Pancreas (tissue), 10 donors: ENCODE measurements around the gene CFAP58. TPM values are rescaled to one million over a fixed set of nuclear protein-coding genes. Genes with fewer than 3 reads are reported as not detected.
"Not testable (repeated sequence)": the region's sequence is repeated elsewhere in the genome, so short reads cannot be mapped to it uniquely, and the experiment has no call there.

Source experiments
- ATAC-seq, 4 donors: fragments of 200-7000 bp; cut with Tn5 transposase; one replicate each; pipeline versions ENCODE4 v1.8.0 to v1.9.1; 2020; ENCODE audit warnings: mild to moderate bottlenecking in 4 of 4, moderate library complexity in 4 of 4
- DNase-seq, 6 donors: peaks; one replicate each; pipeline ENCODE4 v3.0.0-alpha.2; 2020
- FAIRE-seq: peaks from 2 replicates; lab custom pipeline; 2012; peaks lifted over from hg19 to GRCh38; lab: Jason Lieb, UNC
- H3K27ac ChIP-seq, 4 donors: fragments of 200-600 bp; sonication (generic); 1 replicate in 3 of 4; 2 replicates in 1 of 4; pipeline versions ENCODE4 v1.5.0 to v1.8.0; 2020
- H3K27me3 ChIP-seq, 4 donors: fragments of 200-600 bp; one replicate each; pipeline ENCODE4 v1.8.0; 2021
- H3K36me3 ChIP-seq, 3 donors: fragments of 200-600 bp; sonication (generic) in 1 of 3; one replicate each; pipeline versions ENCODE4 v1.5.0 to v1.8.0; 2020 to 2021
- H3K4me1 ChIP-seq, 3 donors: fragments of 200-600 bp; one replicate each; pipeline ENCODE4 v1.8.0; 2021
- H3K4me3 ChIP-seq, 4 donors: fragments of 200-600 bp; sonication (generic) in 2 of 4; one replicate each; pipeline versions ENCODE4 v1.5.0 to v1.8.0; 2020 to 2021
- H3K9me3 ChIP-seq, 4 donors: fragments of 200-600 bp; one replicate each; pipeline ENCODE4 v1.8.0; 2021
- WGBS, 2 donors: extraction: QIAGEN DNeasy Blood & Tissue Kit; methylation state at CpG; one replicate each; pipeline ENCODE4 v1.1.7; 2013; 5-methylcytosine and 5-hydroxymethylcytosine counted together
- intact Hi-C, 3 donors: fragments of 100-400 bp; cut with DNase I; formaldehyde crosslinking; loops; one replicate each; pipeline versions ENCODE4 v1.11.1 to v1.14.2; 2022
- polyA plus RNA-seq, 2 donors: library from polyadenylated mRNA; stranded (reverse); fragments of 200-250 nt; gene quantifications; one replicate each; pipeline ENCODE4 v1.2.3, GENCODE V29; 2013
- total RNA-seq, 6 donors: library from RNA; stranded (reverse); fragmentation: NEBNext Ultra II Directional in 4 of 6; extraction: Animal tissue kit (Norgen Biotek cat#: 25700) in 4 of 6; gene quantifications; one replicate each; pipeline versions ENCODE4 v1.2.1 to v1.2.4, GENCODE V29; 2021 to 2023
- TF ChIP-seq, protein P1 (sequence below), 4 donors: fragments of 200-600 bp; sonication (generic) in 3 of 4; IDR thresholded peaks; one replicate each; pipeline versions ENCODE4 v1.5.0 to v1.8.0; 2021; ENCODE audit warnings: antibody characterized with exemption in 4 of 4
- donor health status: healthy with polysubstance abuse.
- donor health status: DM: no; HTN: no; CAD: no; lungs with moderate emphysema.
- donor health status: DM: no; HTN: no; CAD: no.
- donor health status: control.
- donor health status: control.
- donor health status: Bipolar disorder and iron deficiency.
- donor health status: DM: yes; HTN: yes; CAD: no.
- donor health status: DM: no; HTN: no; CAD: no.
- donor health status: DM: no; HTN: no; CAD: no.
- donor health status: DM: yes; HTN: yes; CAD: no.

The CFAP58 gene
- total and polyA plus RNA-seq, 8 donors = 0.09 to 0.53 (median 0.28) TPM; not detected in 1

DNA sequence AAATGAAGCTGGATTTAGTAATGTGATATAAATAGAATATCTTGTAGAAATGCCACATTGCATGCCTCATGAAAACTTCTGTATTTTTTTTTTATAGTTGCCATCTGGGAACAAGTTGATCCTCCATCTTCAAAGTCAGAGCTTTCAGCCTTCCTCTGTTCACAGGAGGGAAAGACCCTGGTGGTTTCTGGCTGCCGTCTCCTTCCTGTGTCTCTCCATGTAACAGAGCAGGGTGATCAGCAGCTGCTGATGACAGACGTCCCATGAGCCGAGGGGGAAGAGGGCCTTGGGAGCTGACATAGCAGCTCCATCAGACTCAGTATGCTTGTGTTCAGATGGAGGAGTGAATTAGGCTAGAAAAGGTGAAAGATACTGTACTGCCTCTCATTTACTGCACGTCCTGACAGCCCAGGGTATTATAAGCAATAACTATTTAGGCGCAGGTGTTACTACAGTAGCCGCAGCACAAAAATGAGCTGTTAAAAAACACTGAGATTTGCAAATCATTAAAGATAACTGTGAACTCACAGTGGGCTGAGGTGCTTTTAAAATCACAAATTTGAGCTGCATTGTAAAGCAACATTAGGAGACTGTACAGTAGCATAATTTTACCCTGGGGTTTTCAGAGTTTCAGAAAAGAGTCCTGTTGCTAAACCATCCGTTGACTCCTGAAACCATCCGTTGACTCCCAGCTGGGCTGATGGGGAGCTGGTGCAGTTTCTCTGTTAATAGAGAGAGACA lies 103.3 kb downstream of the CFAP58 start:
- FAIRE-seq = no peak
- no peaks in the 10 kb centered on the region for H3K27me3 ChIP-seq
- no peaks in the 10 kb centered on the region for H3K36me3 ChIP-seq
- H3K4me3 ChIP-seq = no peak overlapping the region
- H3K27ac ChIP-seq = no peak overlapping the region
- WGBS, 2 donors = 32 to 36% methylated on average over 8 of the region's 8 CpGs
- intact Hi-C loops = no loop called here
- no peak for DNase-seq
- H3K4me1 ChIP-seq = no peaks in the 10 kb centered on the region
- TF ChIP-seq, protein P1, sequence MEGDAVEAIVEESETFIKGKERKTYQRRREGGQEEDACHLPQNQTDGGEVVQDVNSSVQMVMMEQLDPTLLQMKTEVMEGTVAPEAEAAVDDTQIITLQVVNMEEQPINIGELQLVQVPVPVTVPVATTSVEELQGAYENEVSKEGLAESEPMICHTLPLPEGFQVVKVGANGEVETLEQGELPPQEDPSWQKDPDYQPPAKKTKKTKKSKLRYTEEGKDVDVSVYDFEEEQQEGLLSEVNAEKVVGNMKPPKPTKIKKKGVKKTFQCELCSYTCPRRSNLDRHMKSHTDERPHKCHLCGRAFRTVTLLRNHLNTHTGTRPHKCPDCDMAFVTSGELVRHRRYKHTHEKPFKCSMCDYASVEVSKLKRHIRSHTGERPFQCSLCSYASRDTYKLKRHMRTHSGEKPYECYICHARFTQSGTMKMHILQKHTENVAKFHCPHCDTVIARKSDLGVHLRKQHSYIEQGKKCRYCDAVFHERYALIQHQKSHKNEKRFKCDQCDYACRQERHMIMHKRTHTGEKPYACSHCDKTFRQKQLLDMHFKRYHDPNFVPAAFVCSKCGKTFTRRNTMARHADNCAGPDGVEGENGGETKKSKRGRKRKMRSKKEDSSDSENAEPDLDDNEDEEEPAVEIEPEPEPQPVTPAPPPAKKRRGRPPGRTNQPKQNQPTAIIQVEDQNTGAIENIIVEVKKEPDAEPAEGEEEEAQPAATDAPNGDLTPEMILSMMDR (IDR thresholded peaks at IDR 0.05) = no peak
- no peaks in the 10 kb centered on the region for H3K9me3 ChIP-seq
- ATAC-seq = no peak

DNA sequence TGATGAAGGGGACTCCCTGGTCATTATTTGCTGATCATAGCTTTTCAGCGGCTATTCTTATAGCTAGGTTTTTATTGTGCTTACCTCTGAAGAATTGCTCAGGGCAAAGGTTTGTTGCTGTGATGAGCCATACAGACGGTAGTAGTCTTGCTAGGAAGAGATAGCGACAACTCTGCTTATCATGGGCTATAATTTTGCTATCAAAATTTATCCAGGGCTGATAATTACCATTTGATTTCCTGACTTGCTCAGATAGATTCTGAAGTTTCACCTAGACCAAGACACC lies 103.9 kb downstream of the CFAP58 start:
- DNase-seq (no peak), ATAC-seq (no peak), FAIRE-seq (no peak)
- Histone ChIP-seq H3K9me3 (no peaks in the 10 kb centered on the region), H3K4me1 (no peaks in the 10 kb centered on the region), H3K27me3 (no peaks in the 10 kb centered on the region), H3K27ac (no peak overlapping the region), H3K4me3 (no peak overlapping the region), H3K36me3 (no peaks in the 10 kb centered on the region)
- 72 to 84% methylated on average over 3 of the region's 3 CpGs for WGBS, 2 donors
- TF ChIP-seq, protein P1 (IDR thresholded peaks at IDR 0.05) = no peak
- intact Hi-C loops = no loop called here

DNA sequence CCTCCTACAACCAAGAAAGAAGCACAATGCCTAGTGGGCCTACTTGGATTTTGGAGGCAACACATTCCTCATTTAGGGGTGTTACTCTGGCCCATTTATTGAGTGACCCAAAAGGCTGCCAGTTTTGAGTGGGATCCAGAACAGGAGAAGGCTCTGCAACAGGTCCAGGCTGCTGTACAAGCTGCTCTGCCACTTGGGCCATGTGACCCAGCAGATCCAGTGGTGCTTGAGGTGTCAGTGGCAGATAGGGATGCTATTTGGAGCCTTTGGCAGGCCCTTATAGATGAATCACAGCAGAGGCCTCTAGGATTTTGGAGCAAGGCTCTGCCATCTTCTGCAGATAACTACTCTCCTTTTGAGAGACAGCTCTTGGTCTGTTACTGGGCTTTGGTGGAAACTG lies 111.9 kb downstream of the CFAP58 start:
- H3K9me3 ChIP-seq, H3K27me3 ChIP-seq, H3K27ac ChIP-seq, H3K36me3 ChIP-seq, intact Hi-C loops, ATAC-seq, H3K4me3 ChIP-seq, FAIRE-seq, H3K4me1 ChIP-seq, DNase-seq: not testable (repeated sequence)

DNA sequence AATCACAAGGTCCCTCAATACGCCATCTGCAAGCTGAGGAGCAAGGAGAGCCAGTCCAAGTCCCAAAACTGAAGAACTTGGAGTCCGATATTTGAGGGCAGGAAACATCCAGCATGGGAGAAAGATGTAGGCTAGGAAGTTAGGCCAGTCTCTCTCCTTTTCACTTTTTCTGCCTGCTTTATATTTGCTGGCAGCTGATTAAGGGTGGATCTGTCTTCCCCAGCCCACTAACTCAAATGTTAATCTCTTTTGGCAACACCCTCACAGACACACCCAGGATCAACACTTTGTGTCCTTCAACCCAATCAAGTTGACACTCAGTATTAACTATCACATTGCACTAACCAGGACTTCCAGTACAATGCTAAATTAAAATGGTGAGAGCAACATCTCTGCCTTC lies 115.2 kb downstream of the CFAP58 start:
- H3K4me3 ChIP-seq, intact Hi-C loops, H3K27ac ChIP-seq, H3K9me3 ChIP-seq, DNase-seq, ATAC-seq, H3K36me3 ChIP-seq, H3K27me3 ChIP-seq, FAIRE-seq, H3K4me1 ChIP-seq: not testable (repeated sequence)
- WGBS, 2 donors = 88 to 100% methylated on average over 2 of the region's 2 CpGs

DNA sequence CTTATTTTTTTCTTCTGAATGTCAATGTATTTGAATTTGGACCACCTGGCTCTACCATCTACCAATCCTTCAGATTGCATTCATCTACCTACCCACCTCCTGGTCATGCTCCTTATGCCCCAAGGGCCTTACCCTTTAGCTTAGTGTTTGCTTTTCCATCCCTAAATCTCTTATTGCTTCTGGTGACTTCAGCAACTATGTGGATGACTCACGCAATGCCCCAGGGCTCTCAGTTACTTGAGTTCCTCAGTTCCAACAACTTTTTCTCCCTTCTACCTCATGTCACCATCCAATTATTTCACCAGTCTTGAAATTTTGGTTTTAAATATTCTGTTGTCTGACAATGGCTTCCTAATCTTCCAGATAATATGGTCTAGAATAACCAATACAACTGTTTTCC lies 118.9 kb downstream of the CFAP58 start:
- FAIRE-seq = no peak
- TF ChIP-seq, protein P1 (IDR thresholded peaks at IDR 0.05) = no peak
- intact Hi-C loops = no loop called here
- no peak for DNase-seq
- Histone ChIP-seq H3K27me3 (no peaks in the 10 kb centered on the region), H3K36me3 (no peaks in the 10 kb centered on the region), H3K4me3 (no peak overlapping the region), H3K27ac (no peak overlapping the region), H3K9me3 (no peaks in the 10 kb centered on the region), H3K4me1 (no peaks in the 10 kb centered on the region)
- no peak for ATAC-seq
- WGBS, 2 donors = 92 to 93% methylated on average over 1 of the region's 1 CpG

DNA sequence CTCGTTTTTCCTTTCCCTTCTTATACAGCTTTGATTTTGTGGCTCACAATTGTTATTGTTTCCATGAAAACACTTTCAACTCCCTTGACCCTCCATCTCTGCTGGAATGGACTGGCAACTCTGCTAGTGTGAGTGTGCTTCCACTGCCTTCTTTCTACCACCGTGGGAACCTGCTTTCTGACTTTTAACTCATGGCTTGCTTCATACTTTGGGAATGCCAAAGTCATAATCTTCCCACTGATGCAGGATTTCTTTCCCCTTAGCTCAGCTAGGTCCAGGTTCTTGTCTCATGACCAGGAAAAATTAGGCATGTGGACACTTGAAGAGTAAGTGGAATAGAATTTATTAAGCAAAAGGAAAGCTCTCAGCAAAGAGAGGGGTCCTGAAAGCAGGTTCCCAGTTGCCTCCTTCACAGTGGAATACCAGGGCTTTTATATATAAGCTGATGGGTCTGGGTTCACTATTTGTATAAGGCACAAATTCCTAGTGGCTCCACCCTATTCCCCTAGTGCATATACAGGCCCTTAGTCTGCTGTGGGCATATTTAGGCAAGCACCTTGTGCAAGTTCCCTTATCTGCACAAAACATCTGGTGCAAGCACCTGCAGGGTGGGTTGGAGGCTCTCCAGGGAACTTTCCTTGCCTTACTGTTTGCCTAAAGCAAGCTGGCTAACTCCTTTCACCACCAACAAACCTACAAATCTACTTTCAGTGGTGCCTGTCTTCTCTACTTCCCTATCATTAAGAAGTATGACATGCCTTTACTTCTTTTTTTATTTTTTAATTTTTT lies 119.5 kb downstream of the CFAP58 start:
- FAIRE-seq (no peak), ATAC-seq (no peak), DNase-seq (no peak)
- H3K9me3 ChIP-seq = no peaks in the 10 kb centered on the region
- H3K27ac ChIP-seq = no peak overlapping the region
- H3K4me3 ChIP-seq = no peak overlapping the region
- WGBS, 2 donors = 29 to 46% methylated on average over 2 of the region's 2 CpGs
- intact Hi-C loops = no loop called here
- H3K4me1 ChIP-seq = no peaks in the 10 kb centered on the region
- no peaks in the 10 kb centered on the region for H3K36me3 ChIP-seq
- H3K27me3 ChIP-seq = no peaks in the 10 kb centered on the region
- TF ChIP-seq, protein P1 (IDR thresholded peaks at IDR 0.05) = no peak
